Measurements from ENCODE around the gene RDH16. TPM values are rescaled to one million over a fixed set of nuclear protein-coding genes. Genes with fewer than 3 reads are reported as not detected.
"Not testable (repeated sequence)": the region's sequence is repeated elsewhere in the genome, so short reads cannot be mapped to it uniquely, and the experiment has no call there.

RDH16 gene
- total RNA-seq, 2 donors from 2014 or later = 0.16 to 0.44 TPM

GRCh38 chr12:56987011-56987410 lies 29.6 kb upstream of the RDH16 start:
- DNase-seq = no peak
- no peaks in the 10 kb centered on the region for H3K36me3 ChIP-seq
- no peak overlapping the region for H3K27ac ChIP-seq
- no peak overlapping the region for H3K4me3 ChIP-seq
- intact Hi-C loops (cut with DNase I) = loop anchor here (2.0 kb wide), 2 partner anchors 146 to 228 kb away; no protein-coding TSS in a partner anchor
- H3K27me3 ChIP-seq = no peaks in the 10 kb centered on the region
- no peak for TF ChIP-seq CTCF (IDR thresholded peaks at IDR 0.05)
- peak overlapping the region in 1 of 2 donors; percentile 2 for H3K9ac ChIP-seq (ENCODE audit: low read depth in 2 of 2, low read length in 2 of 2)
- no peaks in the 10 kb centered on the region for H3K9me3 ChIP-seq
- no peaks in the 10 kb centered on the region for H3K4me1 ChIP-seq

GRCh38 chr12:56985714-56986113 lies 28.3 kb upstream of the RDH16 start:
- H3K4me1 ChIP-seq; H3K4me3 ChIP-seq; H3K9me3 ChIP-seq; DNase-seq; H3K36me3 ChIP-seq; H3K9ac ChIP-seq (ENCODE audit: low read depth in 2 of 2, low read length in 2 of 2); H3K27me3 ChIP-seq; H3K27ac ChIP-seq: not testable (repeated sequence)
- intact Hi-C loops (cut with DNase I) = loop anchor here (2.0 kb wide), 2 partner anchors 145 to 227 kb away; no protein-coding TSS in a partner anchor

DNA sequence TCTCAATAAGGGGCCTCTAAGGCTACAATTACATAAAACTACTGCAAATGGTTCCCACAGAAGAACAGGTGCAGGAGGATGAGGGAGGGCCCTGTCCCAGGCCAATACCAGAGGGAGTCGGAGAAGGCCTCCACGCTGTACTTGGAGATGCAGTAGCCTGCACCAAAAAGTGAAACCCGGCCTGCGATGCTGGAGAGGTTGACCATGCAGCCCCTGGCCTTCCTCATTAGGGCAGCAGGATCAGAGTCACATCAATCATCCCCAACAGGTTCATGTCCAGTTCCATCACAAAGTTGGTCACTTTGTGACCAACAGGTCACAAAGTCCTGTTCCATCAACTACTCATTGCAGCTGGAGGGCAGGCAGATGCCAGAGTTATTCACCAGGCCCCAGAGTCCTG lies 26.0 kb upstream of the RDH16 start:
- intact Hi-C loops (cut with DNase I) = no loop called here
- no peaks in the 10 kb centered on the region for H3K4me1 ChIP-seq
- no peaks in the 10 kb centered on the region for H3K36me3 ChIP-seq
- DNase-seq = no peak
- no peak overlapping the region for H3K9ac ChIP-seq (ENCODE audit: low read depth in 2 of 2, low read length in 2 of 2)
- TF ChIP-seq CTCF (IDR thresholded peaks at IDR 0.05) = no peak
- H3K27me3 ChIP-seq = no peaks in the 10 kb centered on the region
- H3K27ac ChIP-seq = no peak overlapping the region
- H3K9me3 ChIP-seq = no peaks in the 10 kb centered on the region
- no peak overlapping the region for H3K4me3 ChIP-seq

- H3K4me3 ChIP-seq; DNase-seq; intact Hi-C loops (cut with DNase I); H3K27me3 ChIP-seq; H3K36me3 ChIP-seq; H3K9ac ChIP-seq (ENCODE audit: low read depth in 2 of 2, low read length in 2 of 2); H3K9me3 ChIP-seq; H3K27ac ChIP-seq; H3K4me1 ChIP-seq: not testable (repeated sequence)
Observed at GRCh38 chr12:56982578-56983236, 25.3 kb upstream of the RDH16 start.

DNA sequence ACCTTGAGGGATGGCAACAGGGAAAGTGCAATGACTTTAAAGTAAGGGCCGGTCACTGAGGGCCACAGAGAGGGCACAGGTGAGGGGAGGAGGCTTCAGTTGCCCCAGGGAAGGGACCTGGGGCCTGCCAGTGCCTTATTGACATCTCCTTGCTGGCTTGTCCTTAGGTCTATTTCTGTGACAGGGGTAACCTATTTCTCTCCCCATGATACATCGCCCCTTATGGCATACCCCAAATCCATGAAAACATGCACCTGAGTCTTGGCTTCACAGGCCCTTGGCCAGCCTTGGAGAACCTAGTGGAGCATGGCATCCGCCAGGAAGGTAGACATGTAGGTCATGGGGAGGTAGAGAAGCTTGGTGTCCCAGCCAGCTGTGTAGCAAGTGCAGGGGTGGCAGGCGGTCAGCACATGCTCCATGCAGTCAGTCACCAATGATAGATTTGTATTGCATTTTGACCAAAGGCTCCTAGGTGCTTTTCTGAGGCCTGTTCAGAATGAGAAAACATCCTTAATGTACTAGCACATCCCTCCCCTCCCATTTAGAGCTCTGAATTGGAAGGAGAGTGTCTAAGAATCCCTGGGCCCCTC lies 23.6 kb upstream of the RDH16 start:
- no peaks in the 10 kb centered on the region for H3K36me3 ChIP-seq

GRCh38 chr12:56980268-56980667 lies 22.9 kb upstream of the RDH16 start:
- Histone ChIP-seq H3K9ac (ENCODE audit: low read depth in 2 of 2, low read length in 2 of 2) (no peak overlapping the region), H3K4me1 (no peaks in the 10 kb centered on the region), H3K27ac (no peak overlapping the region), H3K36me3 (no peaks in the 10 kb centered on the region), H3K4me3 (no peak overlapping the region), H3K9me3 (no peaks in the 10 kb centered on the region), H3K27me3 (no peaks in the 10 kb centered on the region)
- intact Hi-C loops (cut with DNase I) = no loop called here
- no peak for DNase-seq
- no peak for TF ChIP-seq CTCF (IDR thresholded peaks at IDR 0.05)

More for the DNA sequence above, 23.6 kb upstream of the RDH16 start:
- no peak for DNase-seq
- TF ChIP-seq CTCF (IDR thresholded peaks at IDR 0.05) = no peak
- Histone ChIP-seq H3K27me3 (no peaks in the 10 kb centered on the region), H3K4me1 (no peaks in the 10 kb centered on the region), H3K9me3 (no peaks in the 10 kb centered on the region), H3K9ac (ENCODE audit: low read depth in 2 of 2, low read length in 2 of 2) (no peak overlapping the region), H3K27ac (no peak overlapping the region), H3K4me3 (no peak overlapping the region)
- intact Hi-C loops (cut with DNase I) = no loop called here
